GM19328 (cell line): ENCODE measurements around the gene DNM2.
"Not testable (repeated sequence)": the region's sequence is repeated elsewhere in the genome, so short reads cannot be mapped to it uniquely, and the experiment has no call there.

Source experiments
- ATAC-seq: cut with Tn5 transposase; IDR thresholded peaks from one replicate; pipeline ENCODE4 v1.9.1; 2021; ENCODE audit warnings: mild to moderate bottlenecking, moderate library complexity; ENCODE audit not compliant: unreplicated experiment

Gene DNM2

GRCh38 chr19:10717356-10718204 is at the start of gene DNM2:
DNM2 (plus strand) TSS chr19:10718079; CDS start chr19:10718243, 164 bp downstream.
- peak; percentile 86 for ATAC-seq

DNA sequence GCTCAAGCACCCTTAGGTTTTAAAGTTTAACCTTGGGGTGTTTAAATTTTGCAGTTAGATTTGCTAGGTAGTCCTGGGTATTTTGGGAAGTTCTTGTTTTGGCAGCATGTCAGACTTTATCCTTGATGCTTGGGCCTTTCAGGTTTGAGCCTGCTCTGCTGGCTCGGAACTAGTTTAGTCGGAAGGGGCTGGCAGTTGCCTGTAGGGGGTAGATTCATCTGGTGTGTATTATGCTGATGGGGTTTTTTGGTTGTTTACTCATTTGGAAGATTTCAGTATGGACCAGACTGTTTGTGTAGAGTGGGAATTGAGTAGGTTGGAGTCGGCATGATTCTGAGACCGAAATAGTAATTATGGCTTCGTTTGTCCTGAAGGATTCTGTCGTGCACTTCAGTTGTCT is 48.6 kb upstream of the DNM2 start:
- ATAC-seq: no peak

DNA sequence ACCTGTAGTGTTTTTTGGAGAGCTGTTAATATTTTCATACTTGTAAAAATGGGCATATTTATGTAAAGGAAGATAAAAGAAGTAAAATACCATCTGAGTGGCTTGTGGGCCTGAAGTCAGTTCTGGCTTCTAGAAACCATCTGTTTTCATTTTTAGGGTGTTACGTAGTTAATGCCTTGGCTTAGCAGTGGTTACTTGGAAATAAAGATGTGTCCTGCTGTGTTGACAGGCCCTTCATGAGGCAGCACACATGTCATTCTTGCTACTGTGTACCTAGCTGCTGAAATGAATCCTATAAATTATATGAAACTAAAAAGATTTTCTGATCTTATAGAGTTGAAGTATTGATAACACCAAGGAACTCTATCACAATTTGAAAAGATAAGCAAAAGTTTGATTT is 47.7 kb upstream of the DNM2 start:
- no peak for ATAC-seq

- no peak for ATAC-seq
Observed at GRCh38 chr19:10670876-10671804, 46.7 kb upstream of the DNM2 start.

DNA sequence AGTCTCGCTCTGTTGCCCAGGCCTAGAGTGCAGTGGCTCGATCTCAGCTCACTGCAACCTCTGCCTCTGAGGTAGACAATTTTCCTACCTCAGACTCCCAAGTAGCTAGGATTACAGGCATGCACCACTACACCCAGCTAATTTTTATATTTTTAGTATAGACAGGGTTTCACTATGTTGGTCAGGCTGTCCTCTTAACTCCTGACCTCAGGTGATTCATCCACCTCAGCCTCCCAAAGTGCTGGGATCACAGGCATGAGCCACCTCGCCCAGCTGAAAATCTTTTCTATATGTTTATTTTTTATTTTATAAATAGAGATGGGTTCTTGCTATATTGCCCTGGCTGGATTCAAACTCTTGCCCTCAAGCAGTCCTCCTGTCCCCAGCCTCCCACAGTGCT is 46.0 kb upstream of the DNM2 start:
- ATAC-seq: not testable (repeated sequence)

DNA sequence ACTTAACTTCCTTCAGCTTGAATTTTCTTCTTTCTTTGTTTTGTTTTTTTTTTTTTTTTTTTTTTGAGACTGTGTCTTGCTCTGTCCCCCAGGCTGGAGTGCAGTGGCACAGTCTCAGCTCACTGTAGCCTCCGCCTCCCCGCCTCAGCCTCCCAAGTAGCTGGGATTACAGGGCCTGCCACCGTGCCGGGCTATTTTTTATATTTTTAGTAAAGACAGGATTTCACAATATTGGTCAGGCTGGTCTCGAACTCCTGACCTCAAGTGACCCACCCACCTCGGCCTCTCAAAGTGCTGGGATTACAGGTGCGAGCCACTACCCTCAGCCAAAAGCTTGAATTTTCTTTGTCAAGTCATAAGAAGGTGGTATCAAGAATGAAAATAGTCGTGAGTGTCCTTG is 42.7 kb upstream of the DNM2 start:
- not testable (repeated sequence) for ATAC-seq

DNA sequence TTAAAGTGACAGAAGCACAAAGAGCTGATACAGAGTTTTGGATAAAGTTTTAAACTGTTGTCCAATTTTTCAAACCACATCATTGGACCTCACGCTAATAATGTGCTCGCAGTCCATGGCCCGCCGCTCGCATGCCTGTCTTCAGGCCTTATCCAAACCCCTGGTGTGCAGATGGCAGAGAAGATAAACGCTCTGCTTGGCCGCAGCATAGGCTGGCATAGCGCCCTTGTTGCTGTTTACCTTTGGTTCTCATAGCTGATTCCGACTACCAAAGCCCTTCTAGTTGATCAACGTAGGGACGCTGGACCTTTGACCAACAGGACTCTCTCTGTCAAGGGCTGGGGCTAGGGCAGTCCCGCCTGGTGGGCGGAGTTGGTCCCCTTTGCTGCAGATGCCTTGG is 40.1 kb upstream of the DNM2 start:
- no peak for ATAC-seq

DNA sequence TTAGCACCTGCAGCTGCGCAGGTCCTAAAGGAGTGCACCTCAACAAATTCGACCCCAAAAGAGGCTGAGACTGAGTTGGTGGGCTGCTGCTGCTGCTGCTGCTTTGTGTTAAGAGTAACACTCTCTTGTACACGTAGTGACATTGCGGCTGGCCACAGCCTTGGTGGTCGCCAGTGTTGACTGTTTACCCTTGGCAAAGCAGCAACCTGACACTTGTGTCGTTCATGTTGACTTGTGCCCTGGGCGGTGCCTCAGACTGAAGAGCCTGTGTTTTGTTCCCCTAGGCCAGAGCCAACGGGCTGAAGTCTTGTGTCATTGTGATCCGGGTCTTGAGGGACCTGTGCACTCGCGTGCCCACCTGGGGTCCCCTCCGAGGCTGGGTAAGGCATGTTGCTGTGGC is 39.1 kb upstream of the DNM2 start:
- ATAC-seq: no peak

GRCh38 chr19:10679743-10680142 is 38.1 kb upstream of the DNM2 start:
- no peak for ATAC-seq

- ATAC-seq: no peak
Observed at GRCh38 chr19:10680545-10681135, 37.2 kb upstream of the DNM2 start.

GRCh38 chr19:10681658-10682057 is 36.2 kb upstream of the DNM2 start:
- no peak for ATAC-seq

- ATAC-seq: no peak
Observed at GRCh38 chr19:10682397-10683063, 35.3 kb upstream of the DNM2 start.

- ATAC-seq: no peak
Observed at GRCh38 chr19:10683064-10683426, 34.8 kb upstream of the DNM2 start.

- no peak for ATAC-seq
Observed at GRCh38 chr19:10683582-10683981, 34.3 kb upstream of the DNM2 start.

- no peak for ATAC-seq
Observed at GRCh38 chr19:10685210-10685609, 32.7 kb upstream of the DNM2 start.

DNA sequence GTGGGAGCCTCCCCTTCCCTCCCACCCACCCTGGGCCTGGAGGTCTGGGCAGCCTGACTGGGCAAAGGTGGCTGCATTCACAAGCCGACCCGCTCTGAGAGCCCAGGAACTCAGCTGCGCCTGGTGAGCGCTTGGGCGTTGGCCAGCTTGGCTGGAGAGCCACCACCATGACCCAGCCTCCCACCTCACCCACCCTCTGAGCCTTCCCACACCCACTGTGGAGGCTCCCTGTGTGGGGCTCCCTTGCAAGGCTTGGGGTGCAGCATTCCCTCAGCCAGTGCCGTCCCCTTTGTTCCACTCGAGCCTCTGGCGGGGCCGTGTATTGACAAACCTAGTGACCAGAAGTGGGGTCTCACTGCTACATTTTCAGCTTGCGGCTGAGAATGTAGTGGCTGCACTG is 31.7 kb upstream of the DNM2 start:
- no peak for ATAC-seq

GRCh38 chr19:10686661-10687517 is 31.0 kb upstream of the DNM2 start:
- ATAC-seq: no peak

DNA sequence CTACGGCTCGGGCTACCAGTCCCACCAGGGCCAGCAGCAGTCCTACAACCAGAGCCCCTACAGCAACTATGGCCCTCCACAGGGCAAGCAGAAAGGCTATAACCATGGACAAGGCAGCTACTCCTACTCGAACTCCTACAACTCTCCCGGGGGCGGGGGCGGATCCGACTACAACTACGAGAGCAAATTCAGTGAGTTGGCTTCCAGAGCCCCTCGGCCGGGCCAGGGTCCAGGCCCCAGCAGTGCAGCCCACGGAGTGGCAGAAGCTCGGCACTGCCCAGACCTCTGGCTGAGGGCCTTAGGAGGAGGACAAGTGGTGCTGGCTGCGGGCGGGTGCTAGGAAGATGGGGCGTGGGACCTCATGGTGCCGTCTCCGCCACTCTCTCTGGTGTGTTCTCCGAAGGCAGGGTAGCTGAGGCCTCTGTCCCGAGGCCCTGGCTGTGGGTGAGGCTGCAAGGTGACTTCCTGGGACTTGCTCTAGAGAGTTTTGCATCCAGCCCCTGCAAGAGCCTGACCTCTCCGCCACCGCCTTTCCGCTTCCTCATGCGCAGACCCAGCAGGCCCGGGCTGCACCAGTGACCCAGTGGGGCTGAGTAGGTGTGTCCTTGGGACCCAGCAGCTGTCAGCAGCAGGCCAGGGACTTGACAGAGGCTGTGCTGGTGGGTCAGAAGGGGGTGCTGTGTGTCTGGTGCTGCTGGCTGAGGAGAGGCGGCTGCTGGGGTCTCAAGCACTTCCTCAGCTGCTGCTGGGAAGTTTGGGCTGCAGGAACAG is 30.2 kb upstream of the DNM2 start:
- ATAC-seq: no peak

DNA sequence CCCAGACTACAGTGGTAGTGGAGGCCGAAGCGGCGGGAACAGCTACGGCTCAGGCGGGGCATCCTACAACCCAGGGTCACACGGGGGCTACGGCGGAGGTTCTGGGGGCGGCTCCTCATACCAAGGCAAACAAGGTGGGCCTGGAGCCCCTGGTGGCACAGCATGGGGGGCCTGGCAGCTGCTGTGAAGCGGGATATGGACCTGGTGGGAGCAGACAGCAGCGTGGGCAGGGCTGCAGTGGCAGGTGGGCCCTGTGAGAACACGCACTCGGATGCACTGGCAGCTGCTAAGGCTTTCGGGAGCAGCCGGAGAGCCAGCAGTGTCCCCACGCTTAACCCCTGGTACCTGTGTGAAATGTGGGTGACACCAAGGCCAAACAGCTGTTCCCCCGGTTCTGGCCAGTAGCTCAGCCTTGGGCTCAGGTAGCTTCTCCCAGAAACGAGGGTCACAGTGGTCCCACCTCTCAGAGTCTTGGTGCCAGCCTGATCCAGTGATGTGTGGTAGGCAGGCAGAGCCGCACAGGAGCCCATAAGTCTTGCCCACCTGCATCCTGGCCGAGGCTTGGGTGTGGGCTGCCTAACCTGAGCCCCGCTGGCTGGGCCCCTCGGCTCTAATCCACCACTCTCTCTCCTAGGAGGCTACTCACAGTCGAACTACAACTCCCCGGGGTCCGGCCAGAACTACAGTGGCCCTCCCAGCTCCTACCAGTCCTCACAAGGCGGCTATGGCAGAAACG is 29.2 kb upstream of the DNM2 start:
- no peak for ATAC-seq
